Neural progenitor cell (in vitro differentiated cells): ENCODE data around the gene TMUB1.

Experiments used
- EZH2 ChIP-seq: fragments of 200-600 bp; sonication (generic); IDR thresholded peaks from 2 replicates; pipeline ENCODE4 v1.6.1; 2017; ENCODE audit warnings: antibody characterized with exemption, mild to moderate bottlenecking, moderate library complexity
- EZH2phosphoT487 ChIP-seq: fragments of 200-600 bp; sonication (generic); IDR thresholded peaks from 2 replicates; pipeline ENCODE4 v1.6.1; 2017; ENCODE audit warnings: antibody characterized with exemption
- TF ChIP-seq, protein P1 (sequence below): fragments of 200-600 bp; sonication (generic); IDR thresholded peaks from 2 replicates; pipeline ENCODE4 v1.5.1; 2017; ENCODE audit warnings: antibody characterized with exemption, mild to moderate bottlenecking

- TF ChIP-seq, protein P1, sequence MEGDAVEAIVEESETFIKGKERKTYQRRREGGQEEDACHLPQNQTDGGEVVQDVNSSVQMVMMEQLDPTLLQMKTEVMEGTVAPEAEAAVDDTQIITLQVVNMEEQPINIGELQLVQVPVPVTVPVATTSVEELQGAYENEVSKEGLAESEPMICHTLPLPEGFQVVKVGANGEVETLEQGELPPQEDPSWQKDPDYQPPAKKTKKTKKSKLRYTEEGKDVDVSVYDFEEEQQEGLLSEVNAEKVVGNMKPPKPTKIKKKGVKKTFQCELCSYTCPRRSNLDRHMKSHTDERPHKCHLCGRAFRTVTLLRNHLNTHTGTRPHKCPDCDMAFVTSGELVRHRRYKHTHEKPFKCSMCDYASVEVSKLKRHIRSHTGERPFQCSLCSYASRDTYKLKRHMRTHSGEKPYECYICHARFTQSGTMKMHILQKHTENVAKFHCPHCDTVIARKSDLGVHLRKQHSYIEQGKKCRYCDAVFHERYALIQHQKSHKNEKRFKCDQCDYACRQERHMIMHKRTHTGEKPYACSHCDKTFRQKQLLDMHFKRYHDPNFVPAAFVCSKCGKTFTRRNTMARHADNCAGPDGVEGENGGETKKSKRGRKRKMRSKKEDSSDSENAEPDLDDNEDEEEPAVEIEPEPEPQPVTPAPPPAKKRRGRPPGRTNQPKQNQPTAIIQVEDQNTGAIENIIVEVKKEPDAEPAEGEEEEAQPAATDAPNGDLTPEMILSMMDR, result no peak
- TF ChIP-seq EZH2, result no peak
- TF ChIP-seq EZH2phosphoT487, result no peak
These were observed 31.1 kb upstream of the TMUB1 start for GRCh38 chr7:151114151-151115090.
